ENCODE results near the gene FIGNL2.

GRCh38 chr12:51840966-51841365, 7.6 kb downstream of the FIGNL2 start:
- TF ChIP-seq, protein P1, sequence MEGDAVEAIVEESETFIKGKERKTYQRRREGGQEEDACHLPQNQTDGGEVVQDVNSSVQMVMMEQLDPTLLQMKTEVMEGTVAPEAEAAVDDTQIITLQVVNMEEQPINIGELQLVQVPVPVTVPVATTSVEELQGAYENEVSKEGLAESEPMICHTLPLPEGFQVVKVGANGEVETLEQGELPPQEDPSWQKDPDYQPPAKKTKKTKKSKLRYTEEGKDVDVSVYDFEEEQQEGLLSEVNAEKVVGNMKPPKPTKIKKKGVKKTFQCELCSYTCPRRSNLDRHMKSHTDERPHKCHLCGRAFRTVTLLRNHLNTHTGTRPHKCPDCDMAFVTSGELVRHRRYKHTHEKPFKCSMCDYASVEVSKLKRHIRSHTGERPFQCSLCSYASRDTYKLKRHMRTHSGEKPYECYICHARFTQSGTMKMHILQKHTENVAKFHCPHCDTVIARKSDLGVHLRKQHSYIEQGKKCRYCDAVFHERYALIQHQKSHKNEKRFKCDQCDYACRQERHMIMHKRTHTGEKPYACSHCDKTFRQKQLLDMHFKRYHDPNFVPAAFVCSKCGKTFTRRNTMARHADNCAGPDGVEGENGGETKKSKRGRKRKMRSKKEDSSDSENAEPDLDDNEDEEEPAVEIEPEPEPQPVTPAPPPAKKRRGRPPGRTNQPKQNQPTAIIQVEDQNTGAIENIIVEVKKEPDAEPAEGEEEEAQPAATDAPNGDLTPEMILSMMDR (IDR thresholded peaks at IDR 0.05), result no peak
- no peak for TF ChIP-seq POLR2A (IDR thresholded peaks at IDR 0.05)

All from lower leg skin (tissue), 3 donors.